Hypothalamus (tissue), 51 donors: Measurements from ENCODE around the gene MITF.

Source experiments
- DNase-seq, 51 donors: peaks; one replicate each; lab custom pipeline; 2025; lab: John Stamatoyannopoulos, UW

Gene MITF

GRCh38 chr3:69999140-70000027, 260.1 kb downstream of the MITF start, which contains the start of gene SAMMSON:
TSS of gene SAMMSON (plus strand) at chr3:69999733.
- peak in 20 of 51 donors; percentile 3 to 60 (median 18) for DNase-seq

DNA sequence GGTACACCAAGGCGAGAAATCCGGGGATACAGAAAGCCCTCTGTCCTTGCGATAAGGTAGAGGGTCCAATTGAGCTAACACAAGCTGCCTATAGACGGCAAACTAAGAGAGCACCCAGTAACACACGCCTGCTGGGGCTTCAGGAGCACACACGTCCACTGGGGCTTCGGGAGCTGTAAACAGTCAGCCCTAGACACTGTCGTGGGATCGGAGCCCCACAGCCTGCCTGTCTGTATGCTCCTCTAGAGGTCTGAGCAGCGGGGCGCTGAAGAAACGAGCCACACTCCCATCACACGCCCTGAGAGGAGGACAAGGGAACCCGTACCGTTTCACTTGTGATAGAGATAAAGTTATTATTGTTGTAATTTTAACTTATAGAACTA, 260.8 kb downstream of the MITF start:
- peak in 25 of 51 donors; percentile 3 to 57 (median 18) for DNase-seq

GRCh38 chr3:70000563-70001081, 261.4 kb downstream of the MITF start:
- DNase-seq, result peak in 40 of 51 donors; percentile 9 to 92 (median 50)

DNA sequence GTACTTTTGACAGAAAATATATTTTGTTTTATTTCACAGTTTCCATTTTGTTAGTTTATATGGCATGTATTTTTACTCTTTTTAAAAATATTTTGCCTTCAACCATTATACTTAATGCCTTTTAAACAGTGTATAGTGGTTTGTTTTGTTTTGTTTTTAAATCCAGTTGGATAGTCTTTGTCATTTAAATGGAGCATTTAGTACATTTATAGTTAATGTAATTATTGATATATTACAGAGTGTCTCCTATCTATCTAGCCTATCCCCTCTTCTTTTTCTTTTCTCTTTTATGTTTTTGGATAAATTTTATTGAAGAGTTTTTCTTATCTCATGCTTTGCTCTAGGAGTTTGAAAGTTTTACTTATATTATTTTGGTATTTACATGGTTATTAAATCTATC, 263.9 kb downstream of the MITF start:
- no peak for DNase-seq

GRCh38 chr3:70006089-70006488, 266.8 kb downstream of the MITF start:
- no peak for DNase-seq

DNA sequence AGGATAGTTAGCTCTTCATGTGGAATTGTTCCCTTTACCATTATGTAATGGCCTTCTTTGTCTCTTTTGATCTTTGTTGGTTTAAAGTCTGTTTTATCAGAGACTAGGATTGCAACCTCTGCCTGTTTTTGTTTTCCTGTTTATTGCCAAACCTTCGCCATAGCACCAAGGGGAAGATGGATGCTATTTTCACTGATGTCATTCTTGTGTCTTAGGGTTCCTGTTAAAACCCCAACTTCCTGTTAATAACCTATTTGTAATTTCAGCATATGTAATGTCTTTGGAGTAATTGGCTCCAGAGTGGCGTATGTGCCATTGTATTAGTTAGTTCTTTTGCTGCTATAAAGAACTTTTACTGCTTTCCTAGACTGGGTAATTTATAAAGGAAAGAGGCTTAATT, 271.1 kb downstream of the MITF start:
- no peak for DNase-seq

DNA sequence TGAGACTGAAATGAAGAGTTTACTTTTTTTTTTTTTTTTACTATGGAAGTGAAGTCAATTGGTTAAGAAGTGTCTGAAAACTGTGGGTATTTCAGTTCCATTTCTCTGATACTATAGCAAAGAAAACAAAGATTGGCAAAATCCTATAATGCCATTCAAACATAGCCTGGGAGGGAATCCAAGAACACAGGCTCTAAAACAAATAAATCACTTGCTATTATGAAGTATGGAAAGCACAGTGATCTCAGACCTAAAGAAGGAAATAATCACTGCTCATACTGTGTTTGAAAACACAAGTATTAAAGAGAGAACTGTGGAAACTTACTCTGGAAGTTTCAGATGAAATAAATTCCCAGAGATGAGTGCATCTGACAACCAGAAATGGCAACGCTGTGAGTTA, 272.3 kb downstream of the MITF start:
- no peak for DNase-seq
